Activated T-cell treated with anti-CD3 and anti-CD28 coated beads for 1 hour (primary cell): ENCODE results near the gene FZD2.
"Not testable (repeated sequence)": the region's sequence is repeated elsewhere in the genome, so short reads cannot be mapped to it uniquely, and the experiment has no call there.

Source experiments
- DNase-seq: peaks from one replicate; pipeline ENCODE4 v3.0.0-alpha.2; 2020; ENCODE audit warnings: low read depth

Gene FZD2

GRCh38 chr17:44575403-44575802 lies 18.1 kb downstream of the FZD2 start:
- DNase-seq: no peak

DNA sequence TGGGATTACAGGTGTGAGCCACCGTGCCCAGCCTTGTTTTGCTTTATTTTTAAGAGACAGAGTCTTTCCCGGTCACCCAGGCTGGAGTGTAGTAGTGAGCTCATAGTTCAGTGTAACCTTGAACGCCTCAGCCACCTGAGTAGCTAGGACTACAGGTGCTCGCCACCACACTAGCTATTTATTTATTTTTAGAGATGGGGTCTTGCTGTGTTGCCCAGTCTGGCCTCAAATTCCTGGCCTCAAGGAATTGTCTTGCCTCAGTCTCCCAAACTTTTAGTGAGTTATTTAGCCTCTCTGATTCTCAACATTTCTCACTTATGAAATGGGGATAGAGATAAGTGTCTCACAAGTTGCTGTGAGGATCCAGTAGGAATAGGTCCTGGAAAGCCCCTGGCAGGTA lies 21.7 kb downstream of the FZD2 start:
- DNase-seq: no peak

GRCh38 chr17:44581868-44582267 lies 24.6 kb downstream of the FZD2 start:
- no peak for DNase-seq

GRCh38 chr17:44584443-44584842 lies 27.2 kb downstream of the FZD2 start:
- DNase-seq: no peak

- no peak for DNase-seq
These were observed 28.0 kb downstream of the FZD2 start for GRCh38 chr17:44585315-44585714.

DNA sequence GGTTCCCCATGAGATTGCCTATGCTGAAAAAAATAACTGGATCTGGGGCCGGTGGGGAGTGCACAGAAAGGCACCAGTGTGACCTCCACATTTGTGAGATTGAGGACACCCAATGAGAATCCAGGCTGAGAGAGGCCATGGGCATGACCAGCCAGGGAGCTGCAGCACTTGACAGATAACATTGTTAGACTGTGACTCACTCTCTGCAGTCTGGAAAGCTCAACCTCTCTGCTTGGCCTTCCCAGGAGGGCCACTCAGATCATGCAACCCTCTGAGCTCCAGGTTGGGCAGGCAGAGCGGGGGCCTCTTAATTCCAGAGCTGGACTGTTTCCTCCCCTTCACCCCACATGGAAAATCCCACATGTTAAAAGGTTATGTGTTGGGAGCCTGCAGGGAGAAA lies 30.1 kb downstream of the FZD2 start:
- DNase-seq: no peak

- DNase-seq: no peak
These were observed 32.2 kb downstream of the FZD2 start for GRCh38 chr17:44589316-44590071.

- DNase-seq: not testable (repeated sequence)
These were observed 32.8 kb downstream of the FZD2 start for GRCh38 chr17:44590072-44590462.

GRCh38 chr17:44590762-44591161 lies 33.5 kb downstream of the FZD2 start:
- not testable (repeated sequence) for DNase-seq

DNA sequence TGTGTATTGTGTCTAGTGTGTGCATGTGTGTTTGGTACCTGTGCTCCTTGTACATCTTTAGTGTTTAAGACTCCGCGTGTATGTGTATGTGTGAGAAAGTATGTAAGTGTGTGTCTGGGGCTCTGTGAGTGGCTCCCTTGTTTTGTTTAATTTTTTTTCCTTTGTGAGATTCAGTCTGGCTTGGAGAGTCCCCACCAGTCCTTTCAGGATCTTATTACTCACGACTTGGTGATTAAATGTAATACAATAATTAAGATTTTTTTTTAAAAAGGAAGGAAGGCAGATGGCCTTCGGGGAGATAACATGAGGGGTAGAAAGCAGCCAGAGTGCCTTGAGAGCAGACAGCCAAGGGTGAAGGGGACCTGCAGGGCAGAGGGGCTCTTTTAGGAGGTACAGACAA lies 33.9 kb downstream of the FZD2 start:
- DNase-seq: no peak

DNA sequence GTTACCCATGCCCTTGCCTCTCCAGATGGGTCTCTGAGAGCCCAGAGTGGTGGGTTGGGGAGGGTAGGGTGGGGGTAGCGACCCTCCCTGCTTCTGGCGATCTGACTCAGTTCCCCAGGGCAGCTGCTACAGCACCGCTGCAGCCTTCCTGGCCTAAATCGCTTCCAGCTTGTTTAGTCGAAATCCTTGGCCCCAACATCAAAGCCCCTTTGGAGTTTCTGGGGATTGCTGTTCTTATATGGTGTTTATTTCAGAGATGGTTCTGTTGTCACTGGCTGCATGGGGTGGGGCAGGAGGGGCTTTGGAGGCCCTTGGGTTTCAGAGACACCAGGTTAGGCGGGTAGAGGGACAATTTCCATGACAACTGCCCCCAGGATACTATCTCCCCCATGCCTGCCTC lies 35.9 kb downstream of the FZD2 start:
- no peak for DNase-seq

GRCh38 chr17:44595216-44595775 lies 38.0 kb downstream of the FZD2 start:
- no peak for DNase-seq

DNA sequence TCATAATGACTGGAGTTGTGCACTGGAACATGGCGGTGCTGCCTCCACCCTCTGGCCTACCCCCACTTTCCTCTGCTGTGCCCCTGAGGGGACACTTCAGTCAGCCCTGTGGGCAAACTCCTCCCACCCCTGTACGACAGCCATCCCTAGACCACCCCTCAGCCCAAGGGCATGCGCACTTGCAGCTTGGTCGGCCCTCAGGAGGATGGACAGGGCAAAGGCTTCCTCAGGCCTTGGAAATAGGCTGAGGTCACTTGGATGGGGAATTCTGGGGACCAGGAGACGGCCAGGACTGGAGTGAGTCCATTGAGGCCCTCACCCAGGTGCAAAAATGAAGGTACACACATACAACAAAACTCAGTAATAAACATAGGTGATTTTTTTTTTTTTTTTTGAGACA lies 41.0 kb downstream of the FZD2 start:
- no peak for DNase-seq

DNA sequence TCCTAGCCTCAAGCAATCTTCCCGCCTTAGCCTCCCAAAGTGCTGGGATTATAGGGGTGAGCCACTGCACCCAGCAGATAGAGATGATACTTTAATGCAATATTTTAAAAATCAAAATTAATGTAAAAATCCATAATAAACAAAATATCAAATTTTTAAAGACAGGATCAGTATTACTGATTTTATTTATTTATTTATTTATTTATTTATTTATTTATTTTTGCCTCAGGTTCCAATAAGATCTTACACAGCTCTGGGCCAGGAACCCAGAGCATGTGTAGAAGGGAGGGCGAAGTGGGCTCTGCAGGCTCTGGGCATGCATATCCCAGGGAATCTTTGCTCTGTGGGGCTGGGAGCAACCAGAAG lies 41.6 kb downstream of the FZD2 start:
- DNase-seq: no peak

DNA sequence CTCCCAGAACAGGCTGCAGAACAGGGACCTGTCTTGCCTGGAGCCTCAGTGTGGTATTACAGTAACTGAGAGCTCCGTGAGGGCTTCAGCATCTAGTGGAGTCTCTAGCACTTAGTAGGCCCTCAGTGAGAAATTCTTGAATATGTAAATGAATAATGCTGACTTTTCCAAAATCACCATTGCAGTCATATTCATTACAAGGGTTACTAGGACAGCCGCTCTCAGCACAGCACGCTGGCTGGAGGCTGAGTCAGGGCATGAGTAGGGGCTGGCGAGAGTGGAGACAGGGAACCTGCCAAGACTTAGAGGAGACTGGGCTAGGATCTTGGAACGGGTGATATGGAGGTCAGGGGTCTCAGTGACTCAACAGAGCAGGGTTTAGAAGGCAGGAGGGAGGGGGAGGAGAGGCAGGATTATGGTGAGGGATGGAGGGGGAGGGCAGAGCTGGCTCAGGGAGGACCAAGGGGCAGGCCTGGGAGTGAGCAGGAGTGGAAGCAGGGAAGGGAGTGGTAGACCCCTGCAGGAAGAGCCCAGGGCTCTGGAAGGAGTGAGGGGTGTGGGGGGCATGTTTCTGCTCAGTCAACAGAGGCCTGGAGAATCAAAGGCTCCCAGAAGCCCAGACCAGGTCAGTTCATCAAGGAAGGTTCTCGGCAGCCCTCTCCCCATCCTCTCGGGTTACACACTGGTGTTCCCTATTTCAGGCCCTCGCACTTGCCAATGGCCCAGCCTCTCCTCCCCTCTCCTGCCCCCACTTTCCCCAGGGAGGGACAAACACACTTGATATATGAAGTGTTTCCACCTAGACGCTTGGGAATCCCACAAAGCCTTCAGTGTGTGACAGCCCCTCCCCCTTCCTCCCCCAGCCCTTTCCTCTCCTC lies 42.3 kb downstream of the FZD2 start:
- no peak for DNase-seq

- no peak for DNase-seq
These were observed 44.3 kb downstream of the FZD2 start for GRCh38 chr17:44601539-44601938.

DNA sequence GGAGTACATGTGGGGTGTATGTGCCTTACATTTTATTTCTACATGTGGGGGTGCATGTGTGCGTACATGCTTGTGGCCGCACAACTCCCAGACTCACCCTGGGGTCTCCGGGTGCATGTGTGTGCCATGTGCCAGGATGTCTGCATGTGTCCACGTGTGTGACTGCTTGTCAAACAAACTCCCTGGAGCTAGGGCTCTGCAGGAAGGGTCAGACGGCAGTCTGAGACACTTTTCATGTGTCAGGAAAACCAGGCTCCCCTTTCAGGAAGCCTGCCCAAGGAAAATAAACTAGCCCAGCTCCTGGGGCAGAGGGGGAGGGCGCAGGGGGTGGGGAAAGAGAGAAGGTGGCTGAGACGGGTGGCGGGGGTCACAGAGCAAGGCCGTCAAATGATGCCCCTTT lies 44.7 kb downstream of the FZD2 start:
- DNase-seq: no peak

DNA sequence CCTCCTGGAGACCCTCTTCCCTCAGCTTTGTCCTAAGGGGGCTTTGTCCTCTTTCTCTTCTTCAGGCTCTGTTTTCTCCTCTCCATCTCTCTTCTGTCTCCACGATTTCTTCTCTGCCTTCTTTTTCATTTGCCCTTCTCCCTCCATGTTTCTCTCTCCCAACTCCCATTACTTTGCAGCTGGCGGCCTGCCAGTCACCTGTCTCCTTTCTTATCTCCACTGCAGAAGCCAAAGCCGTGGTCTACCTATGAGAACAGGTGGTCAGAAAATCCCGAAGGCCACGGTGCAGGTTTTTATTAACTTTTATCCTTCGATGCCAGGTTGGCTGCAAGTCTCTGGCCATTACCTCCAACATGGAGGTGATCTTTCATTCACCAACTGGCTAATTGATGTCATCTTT lies 45.1 kb downstream of the FZD2 start:
- DNase-seq: no peak

DNA sequence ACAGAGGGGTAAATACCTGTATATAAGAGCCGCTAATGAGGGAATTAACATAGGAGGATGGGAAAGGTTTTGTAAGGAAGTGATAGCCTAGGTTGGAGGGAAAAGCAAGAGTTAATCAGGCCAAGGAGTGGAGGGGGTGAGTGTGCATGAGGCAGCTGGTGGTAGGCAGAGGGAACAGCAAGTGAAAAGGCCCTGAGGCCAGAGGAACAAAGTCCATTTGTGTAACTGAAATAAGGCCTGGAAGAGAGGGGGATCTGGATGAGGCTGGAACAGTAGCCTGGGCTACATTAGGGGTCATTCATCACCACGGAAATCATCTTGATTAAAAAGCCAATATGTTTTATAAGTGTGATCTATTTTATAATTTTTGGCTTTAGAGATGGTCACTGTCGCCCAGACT lies 45.7 kb downstream of the FZD2 start:
- no peak for DNase-seq

- DNase-seq: no peak
These were observed 47.0 kb downstream of the FZD2 start for GRCh38 chr17:44604116-44604761.

DNA sequence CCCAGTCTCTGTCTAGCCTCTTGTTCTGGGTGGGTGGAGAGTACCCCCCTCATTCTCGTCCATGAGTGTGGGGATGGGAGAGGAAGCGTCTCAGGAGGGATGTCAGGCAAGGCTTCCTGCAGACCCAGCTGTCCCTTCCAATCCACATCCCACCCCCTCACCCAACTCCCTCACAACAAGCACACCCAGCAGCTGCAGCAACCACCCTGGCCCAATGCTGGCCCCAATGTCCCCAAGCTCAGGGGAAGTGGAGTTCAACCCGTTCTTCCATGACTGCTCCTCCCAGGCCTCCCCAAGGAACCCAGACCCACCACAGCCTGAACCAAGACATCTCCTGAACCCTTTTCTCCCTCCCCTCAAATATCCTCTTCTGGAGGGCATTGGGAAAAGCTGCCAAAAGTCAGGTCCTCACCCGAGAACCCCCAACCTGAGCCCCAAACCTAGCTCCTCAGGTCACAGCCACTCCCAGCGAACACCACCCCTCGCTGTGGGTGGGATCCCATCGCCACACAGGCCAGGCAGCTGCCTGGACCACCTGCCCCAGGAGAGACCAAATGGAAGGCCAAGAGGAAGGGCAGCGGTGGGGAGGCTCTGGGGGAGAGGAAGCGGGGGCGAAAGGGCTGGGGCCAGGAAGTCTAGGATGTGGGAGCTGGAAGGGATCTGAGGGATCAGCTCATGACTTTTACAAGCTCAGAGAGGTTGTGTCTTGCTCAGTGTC lies 47.6 kb downstream of the FZD2 start:
- DNase-seq: no peak

DNA sequence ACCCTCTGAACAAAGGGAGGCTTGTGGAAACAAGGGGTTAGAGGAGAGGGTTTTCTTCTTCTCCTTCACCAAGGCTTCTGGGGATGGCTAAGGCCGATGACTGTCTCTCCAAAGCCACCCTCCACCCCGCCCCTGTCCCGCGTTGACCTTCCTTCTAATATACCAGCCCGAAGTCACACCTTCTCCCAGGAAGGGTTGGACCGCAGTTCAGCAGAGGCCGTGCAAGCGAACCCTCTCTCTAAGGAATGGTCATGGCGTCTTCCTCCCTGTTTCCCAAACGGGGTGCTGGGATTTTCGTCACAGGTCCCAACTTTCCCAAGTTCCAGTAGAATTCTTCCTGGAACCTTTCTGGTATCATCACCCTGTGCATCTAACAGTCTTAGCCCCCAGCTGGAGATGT lies 49.4 kb downstream of the FZD2 start:
- no peak for DNase-seq
